HG03103 (cell line): Measurements from ENCODE around the gene CDS2.

ENCODE experiments used
- ATAC-seq: cut with Tn5 transposase; IDR thresholded peaks from one replicate; pipeline ENCODE4 v1.9.1; 2021; ENCODE audit warnings: low read depth; ENCODE audit not compliant: unreplicated experiment

Gene CDS2

GRCh38 chr20:5177071-5177470, 50.3 kb downstream of the CDS2 start:
- ATAC-seq = no peak

GRCh38 chr20:5178046-5178445, 51.2 kb downstream of the CDS2 start:
- no peak for ATAC-seq

DNA sequence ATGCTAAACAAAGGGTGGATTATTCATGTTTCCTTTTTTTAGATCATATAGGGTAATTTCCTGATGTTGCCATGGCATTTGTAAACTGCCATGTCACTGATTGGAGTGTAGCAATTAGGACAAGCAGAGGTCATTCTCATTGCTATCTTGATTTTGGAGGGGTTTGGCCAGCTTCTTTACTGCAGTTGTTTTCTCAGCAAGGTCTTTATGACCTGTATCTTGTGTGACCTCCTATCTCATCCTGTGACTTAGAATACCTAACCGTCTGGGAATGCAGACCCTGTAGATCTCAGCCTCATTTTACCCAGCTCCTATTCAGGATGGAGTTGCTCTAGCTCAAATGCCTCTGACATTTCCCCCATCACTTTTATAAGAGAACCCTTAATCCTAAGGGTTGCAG, 53.6 kb downstream of the CDS2 start:
- no peak for ATAC-seq

DNA sequence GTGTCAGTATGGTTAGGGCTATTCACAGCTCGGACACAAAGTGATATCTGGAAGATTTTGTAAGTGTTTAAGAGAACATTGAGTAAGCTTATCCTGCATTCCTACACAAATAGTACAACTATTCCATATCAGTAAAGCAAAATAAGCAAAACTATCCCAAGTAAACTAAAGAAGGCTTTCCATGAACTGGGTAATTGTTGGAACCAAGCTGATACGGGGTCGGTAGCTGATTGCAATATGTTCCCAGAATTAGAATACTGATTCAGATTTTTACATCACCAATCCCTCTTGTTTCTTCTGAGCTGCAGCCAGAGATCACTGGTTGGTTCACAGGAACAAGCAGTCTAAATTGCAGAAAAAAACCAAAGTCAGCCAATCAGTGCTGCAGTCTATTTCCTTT, 54.1 kb downstream of the CDS2 start:
- ATAC-seq = no peak

DNA sequence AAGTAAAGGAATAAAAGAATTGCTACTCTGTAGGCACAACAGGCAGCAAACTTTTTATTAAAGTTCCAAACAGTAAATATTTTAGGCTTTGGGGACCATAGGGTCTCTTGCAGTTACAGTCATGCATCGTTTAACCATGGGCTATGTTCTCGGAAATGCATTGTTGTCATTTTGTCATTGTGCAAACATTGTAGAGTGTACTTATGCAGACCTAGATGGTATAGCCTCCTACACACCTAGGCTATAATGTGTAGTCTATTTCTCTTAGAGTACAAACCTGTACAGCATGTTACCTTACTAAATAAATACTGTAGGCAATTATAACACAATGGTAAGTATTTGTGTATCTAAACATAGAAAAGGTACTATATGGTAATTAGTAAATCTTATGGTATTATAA, 54.7 kb downstream of the CDS2 start:
- ATAC-seq = no peak

- no peak for ATAC-seq
These were observed 55.1 kb downstream of the CDS2 start for GRCh38 chr20:5181958-5182357.

DNA sequence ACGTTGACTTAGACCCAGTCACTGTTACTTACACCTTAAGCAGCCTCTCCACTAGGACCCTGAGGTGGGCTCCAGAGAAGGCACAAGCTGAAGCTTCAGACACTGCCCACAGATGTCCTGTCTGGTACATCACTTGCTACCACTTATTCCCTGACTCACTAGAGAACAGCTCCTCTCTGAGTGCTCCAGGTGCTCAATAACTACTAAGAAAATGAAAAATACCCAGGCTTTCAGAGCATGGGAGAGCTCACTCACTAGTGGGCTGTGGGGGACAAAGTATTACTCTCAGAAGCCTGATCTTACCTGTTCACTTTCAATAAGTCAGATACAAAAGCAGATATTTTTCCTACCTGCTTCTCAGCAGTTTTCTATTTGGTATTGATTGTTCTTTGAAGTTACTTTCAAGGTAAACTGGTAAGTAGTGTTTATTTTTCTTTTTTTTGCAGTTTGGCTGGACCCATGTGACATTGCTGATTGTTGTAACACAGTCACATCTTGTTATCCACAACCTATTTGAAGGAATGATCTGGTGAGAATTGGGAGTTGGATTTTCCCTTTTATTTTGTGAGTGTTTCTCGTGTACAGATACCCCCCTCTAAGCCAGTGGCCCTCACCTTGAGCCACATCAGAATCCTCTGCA, 55.9 kb downstream of the CDS2 start:
- no peak for ATAC-seq

DNA sequence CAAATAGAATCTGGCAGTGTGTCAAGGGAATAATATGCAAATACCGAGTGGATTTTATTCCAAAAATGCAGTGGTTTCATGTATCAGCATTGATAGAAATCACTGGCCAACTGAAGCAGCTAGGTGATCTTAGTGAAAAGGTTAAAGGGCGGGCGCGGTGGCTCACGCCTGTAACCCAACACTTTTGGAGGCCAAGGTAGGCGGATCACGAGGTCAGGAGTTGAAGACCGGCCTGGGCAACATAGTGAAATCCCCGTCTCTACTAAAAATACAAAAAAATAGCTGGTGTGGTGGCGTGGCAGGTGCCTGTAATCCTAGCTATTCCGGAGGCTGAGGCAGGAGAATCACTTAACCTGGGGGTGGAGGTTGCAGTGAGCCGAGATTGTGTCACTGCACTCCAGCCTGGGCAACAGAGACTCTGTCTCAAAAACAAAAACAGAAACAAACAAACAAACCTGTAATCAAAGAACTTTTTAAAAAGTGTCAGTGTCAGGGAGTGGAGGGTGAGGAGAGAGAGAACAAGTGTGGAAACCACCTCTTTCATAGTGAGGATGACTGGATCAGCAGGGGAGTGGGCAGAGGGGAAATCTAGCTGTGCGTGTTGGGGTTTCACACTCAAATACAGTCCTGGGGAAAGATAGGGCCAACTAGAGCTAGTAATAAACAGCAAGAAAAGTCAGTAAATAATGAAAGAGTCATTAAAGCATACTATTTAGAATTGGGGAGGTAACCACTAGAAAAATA, 57.1 kb downstream of the CDS2 start:
- ATAC-seq = no peak

GRCh38 chr20:5184684-5185083, 57.9 kb downstream of the CDS2 start:
- no peak for ATAC-seq

GRCh38 chr20:5187122-5187521, 60.3 kb downstream of the CDS2 start:
- ATAC-seq = no peak

DNA sequence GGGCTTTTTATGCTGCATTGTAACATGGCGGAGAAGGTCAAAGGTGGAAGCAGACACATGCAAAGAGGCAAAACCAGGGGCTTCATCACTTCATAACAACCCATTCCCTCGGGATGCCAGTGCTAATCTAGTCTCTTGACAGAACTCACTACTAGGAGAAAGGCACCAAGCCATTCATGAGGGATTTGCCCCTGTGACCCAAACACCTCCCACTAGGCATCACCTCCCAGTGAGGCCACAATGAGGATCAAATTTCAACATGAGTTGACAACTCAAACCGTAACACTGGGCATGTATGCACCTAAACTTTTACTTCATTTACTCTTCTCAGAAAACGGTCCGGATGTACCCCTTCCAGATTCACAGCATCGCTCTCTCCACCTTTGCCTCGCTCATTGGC, 61.9 kb downstream of the CDS2 start:
- no peak for ATAC-seq

GRCh38 chr20:5189917-5190316, 63.1 kb downstream of the CDS2 start:
- ATAC-seq = no peak

GRCh38 chr20:5190444-5190843, 63.6 kb downstream of the CDS2 start:
- ATAC-seq = no peak

DNA sequence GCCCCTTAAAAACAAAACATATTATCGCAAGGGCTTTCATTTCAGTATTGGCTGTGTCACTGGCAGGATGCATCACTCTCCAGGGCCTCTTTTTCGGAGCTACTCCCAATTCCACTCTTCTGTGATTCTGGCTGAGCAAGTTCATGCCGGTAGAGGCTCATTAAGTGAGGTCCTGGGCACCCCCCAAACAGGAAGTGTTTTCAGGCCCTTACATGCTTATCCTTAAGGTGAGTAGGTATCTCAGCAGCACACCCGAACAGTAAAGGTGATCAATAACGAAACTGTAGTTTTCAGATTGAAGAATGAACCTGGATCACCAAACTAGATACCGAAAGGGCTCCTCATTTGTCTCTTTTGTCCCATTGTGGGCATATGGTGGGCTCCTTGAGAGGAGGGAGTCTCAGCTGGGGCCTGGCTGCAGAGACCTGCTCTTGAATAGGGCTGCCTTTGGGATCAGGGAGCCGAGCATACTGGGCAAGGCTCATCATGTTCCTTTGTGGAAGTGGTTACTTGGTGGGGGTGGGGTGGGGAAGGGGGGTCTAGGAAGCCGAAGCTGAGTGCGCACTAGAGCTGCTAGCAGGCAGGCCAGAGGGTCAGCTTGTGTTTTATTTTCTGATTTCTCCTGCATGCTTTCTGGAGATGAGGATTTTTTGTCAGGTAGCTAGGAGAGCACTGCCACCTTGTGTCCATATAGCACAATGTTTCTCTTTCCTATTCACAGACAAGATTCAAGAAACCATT, 65.2 kb downstream of the CDS2 start:
- no peak for ATAC-seq

GRCh38 chr20:5192570-5193431, 66.0 kb downstream of the CDS2 start:
- no peak for ATAC-seq

GRCh38 chr20:5195655-5196054, 68.8 kb downstream of the CDS2 start:
- ATAC-seq = no peak

GRCh38 chr20:5196149-5196548, 69.3 kb downstream of the CDS2 start:
- no peak for ATAC-seq

GRCh38 chr20:5197270-5197827, 70.5 kb downstream of the CDS2 start:
- ATAC-seq = no peak

DNA sequence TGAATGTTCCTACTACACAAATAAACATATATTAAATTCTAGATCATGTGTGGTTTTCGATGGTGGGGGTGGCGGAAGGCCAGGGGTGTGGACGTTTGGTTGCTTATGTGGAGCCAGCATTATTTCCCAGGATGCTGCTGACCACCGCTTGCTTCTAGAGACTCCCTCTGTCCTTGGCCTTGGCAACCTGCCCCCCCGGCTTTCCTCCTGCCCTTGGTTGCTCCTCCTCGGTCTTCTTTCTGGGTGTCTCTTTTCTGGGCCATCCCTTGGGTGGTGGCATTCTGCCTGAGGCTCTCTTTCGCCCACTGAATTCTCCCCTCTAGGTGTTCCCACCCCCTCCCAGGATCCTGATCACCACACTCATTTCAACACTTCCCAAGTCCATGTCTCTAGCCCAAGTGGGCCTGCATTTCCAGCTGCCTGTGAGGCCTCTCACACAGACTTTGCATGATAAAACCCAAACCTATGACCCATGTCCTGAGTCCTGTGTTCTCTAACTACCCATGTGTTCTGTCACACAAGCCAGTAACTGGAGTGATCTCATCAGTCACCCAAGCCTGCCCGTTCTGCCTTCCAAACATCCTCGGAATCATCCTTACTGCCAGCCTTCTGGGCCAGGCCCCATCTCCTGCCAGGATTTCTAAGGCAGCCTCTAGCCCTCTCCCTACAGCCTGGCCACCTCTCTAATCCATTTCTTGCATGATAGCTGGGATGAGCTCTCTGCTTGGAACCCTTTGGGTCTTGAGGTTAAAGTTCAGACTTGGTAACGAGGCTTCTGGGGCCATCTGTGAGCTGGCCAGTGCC, 71.2 kb downstream of the CDS2 start:
- ATAC-seq = no peak

GRCh38 chr20:5198651-5198924, 71.8 kb downstream of the CDS2 start:
- no peak for ATAC-seq
